H1 (cell line): ENCODE measurements around the gene AREG.

ENCODE experiments used
- CHD2 ChIP-seq: IDR thresholded peaks from 2 replicates; pipeline ENCODE4 v1.6.1; 2012; ENCODE audit warnings: low read length, improper control_type of control experiment
- EGR1 ChIP-seq: IDR thresholded peaks from 2 replicates; pipeline ENCODE4 v1.6.1; 2011; ENCODE audit warnings: low read depth, low read length, borderline replicate concordance
- EP300 ChIP-seq, 2 experiments: IDR thresholded peaks; 1 replicate in 1 of 2; 2 replicates in 1 of 2; pipeline ENCODE4 v1.6.1; 2011 to 2012; ENCODE audit warnings: low read depth in 2 of 2, low read length in 2 of 2, mild to moderate bottlenecking in 2 of 2, borderline replicate concordance in 1 of 2, inconsistent platforms in 1 of 2, moderate library complexity in 1 of 2
- HDAC2 ChIP-seq, 2 experiments: fragments of 300-600 bp in 1 of 2; sonication (generic) in 1 of 2; IDR thresholded peaks; 2 replicates each; pipeline ENCODE4 v1.6.1; 2011 to 2012; ENCODE audit warnings: low read depth in 2 of 2, low read length in 2 of 2, mild to moderate bottlenecking in 2 of 2, moderate library complexity in 2 of 2, borderline replicate concordance in 1 of 2, inconsistent platforms in 1 of 2
- JUN ChIP-seq: IDR thresholded peaks from 2 replicates; pipeline ENCODE4 v1.6.1; 2011; ENCODE audit warnings: low read depth, mild to moderate bottlenecking, improper control_type of control experiment, low read length
- JUND ChIP-seq: IDR thresholded peaks from 2 replicates; pipeline ENCODE4 v1.6.1; 2011; ENCODE audit warnings: mild to moderate bottlenecking, improper control_type of control experiment, low read length
- POLR2AphosphoS5 ChIP-seq: IDR thresholded peaks from 2 replicates; pipeline ENCODE4 v1.6.1; 2011; ENCODE audit warnings: low read depth, low read length
- RAD21 ChIP-seq, 2 experiments: IDR thresholded peaks in 1 of 2; conservative IDR thresholded peaks in 1 of 2; 2 replicates each; pipeline ENCODE4 v1.6.1; 2011; ENCODE audit warnings: low read depth in 2 of 2, low read length in 2 of 2, improper control_type of control experiment in 1 of 2, inconsistent platforms in 1 of 2, mild to moderate bottlenecking in 1 of 2, moderate library complexity in 1 of 2
- RFX5 ChIP-seq: IDR thresholded peaks from 2 replicates; pipeline ENCODE4 v1.6.1; 2011; ENCODE audit warnings: low read depth, low read length, improper control_type of control experiment, borderline replicate concordance
- RNF2 ChIP-seq: fragments of 200-900, 300-1000 bp; sonication (generic); IDR thresholded peaks from 2 replicates; pipeline ENCODE4 v1.7.1; 2016; ENCODE audit warnings: borderline replicate concordance, low read depth, mild to moderate bottlenecking, antibody characterized with exemption, low read length; ENCODE audit not compliant: poor library complexity, severe bottlenecking; ENCODE audit errors: missing control alignments
- SUZ12 ChIP-seq: fragments of 200-600 bp; sonication (generic); IDR thresholded peaks from 2 replicates; pipeline ENCODE4 v1.6.1; 2012; ENCODE audit warnings: mild to moderate bottlenecking, inconsistent platforms, low read length, moderate library complexity, mixed read lengths
- TF ChIP-seq, protein P1 (sequence below): IDR thresholded peaks from 2 replicates; pipeline ENCODE4 v1.6.1; 2012; ENCODE audit warnings: inconsistent platforms
- TF ChIP-seq, protein P2 (sequence below), 3 experiments: IDR thresholded peaks; 1 replicate in 2 of 3; 2 replicates in 1 of 3; pipeline versions ENCODE4 v1.5.1 to v1.6.1; 2011; ENCODE audit warnings: low read length in 3 of 3, mild to moderate bottlenecking in 3 of 3, inconsistent platforms in 2 of 3, low read depth in 1 of 3, moderate library complexity in 1 of 3; ENCODE audit not compliant: insufficient read depth in 1 of 3; ENCODE audit errors: control extremely low read depth in 1 of 3
- TF ChIP-seq, protein P3 (sequence below): IDR thresholded peaks from 2 replicates; pipeline ENCODE4 v1.6.1; 2012; ENCODE audit warnings: inconsistent platforms

DNA sequence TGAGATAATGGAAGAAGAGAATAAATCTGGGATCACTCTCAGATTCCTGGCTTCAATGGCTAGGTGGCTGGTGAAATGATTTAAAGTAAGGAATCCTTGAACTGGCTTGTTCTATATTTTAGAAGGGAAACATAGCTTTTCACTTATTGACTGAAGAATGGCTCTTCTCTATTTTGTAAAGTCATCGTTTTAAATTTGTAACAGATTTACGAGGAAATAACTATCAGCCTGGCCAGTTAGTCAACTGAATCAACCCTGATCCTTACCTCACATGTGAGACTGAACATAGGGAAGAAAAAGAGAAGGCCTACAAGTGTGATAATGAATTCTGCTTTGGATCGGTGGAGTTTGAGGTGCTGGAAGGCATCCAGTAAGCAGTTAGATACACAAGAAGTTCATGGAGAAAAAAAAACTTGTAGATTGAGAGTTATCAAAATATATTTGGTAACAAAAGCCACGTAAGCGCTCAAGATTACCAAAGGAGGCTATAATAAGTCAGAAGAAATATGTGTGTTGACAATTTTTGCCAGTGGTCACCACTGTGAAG lies 12.0 kb downstream of the AREG start:
- TF ChIP-seq RNF2 (no peak), RFX5 (no peak), JUN (no peak), HDAC2 (IDR thresholded peaks at IDR 0.05; ENCODE audit: borderline replicate concordance in 1 of 2, low read depth in 2 of 2, low read length in 2 of 2) (no peak), EGR1 (no peak), POLR2AphosphoS5 (no peak), SUZ12 (no peak), JUND (no peak), RAD21 (IDR thresholded peaks at IDR 0.05 in 1 of 2, conservative IDR thresholded peaks at IDR 0.05 in 1 of 2; ENCODE audit: low read depth in 2 of 2, low read length in 2 of 2) (no peak), CHD2 (no peak), EP300 (IDR thresholded peaks at IDR 0.05; ENCODE audit: borderline replicate concordance in 1 of 2, low read depth in 2 of 2, low read length in 2 of 2) (no peak)
- TF ChIP-seq, protein P1, sequence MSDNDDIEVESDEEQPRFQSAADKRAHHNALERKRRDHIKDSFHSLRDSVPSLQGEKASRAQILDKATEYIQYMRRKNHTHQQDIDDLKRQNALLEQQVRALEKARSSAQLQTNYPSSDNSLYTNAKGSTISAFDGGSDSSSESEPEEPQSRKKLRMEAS: no peak
- TF ChIP-seq, protein P2, sequence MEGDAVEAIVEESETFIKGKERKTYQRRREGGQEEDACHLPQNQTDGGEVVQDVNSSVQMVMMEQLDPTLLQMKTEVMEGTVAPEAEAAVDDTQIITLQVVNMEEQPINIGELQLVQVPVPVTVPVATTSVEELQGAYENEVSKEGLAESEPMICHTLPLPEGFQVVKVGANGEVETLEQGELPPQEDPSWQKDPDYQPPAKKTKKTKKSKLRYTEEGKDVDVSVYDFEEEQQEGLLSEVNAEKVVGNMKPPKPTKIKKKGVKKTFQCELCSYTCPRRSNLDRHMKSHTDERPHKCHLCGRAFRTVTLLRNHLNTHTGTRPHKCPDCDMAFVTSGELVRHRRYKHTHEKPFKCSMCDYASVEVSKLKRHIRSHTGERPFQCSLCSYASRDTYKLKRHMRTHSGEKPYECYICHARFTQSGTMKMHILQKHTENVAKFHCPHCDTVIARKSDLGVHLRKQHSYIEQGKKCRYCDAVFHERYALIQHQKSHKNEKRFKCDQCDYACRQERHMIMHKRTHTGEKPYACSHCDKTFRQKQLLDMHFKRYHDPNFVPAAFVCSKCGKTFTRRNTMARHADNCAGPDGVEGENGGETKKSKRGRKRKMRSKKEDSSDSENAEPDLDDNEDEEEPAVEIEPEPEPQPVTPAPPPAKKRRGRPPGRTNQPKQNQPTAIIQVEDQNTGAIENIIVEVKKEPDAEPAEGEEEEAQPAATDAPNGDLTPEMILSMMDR (IDR thresholded peaks at IDR 0.05; ENCODE audit: control extremely low read depth in 1 of 3, insufficient read depth in 1 of 3, low read depth in 1 of 3, low read length in 3 of 3): no peak
- TF ChIP-seq, protein P3, sequence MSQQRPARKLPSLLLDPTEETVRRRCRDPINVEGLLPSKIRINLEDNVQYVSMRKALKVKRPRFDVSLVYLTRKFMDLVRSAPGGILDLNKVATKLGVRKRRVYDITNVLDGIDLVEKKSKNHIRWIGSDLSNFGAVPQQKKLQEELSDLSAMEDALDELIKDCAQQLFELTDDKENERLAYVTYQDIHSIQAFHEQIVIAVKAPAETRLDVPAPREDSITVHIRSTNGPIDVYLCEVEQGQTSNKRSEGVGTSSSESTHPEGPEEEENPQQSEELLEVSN: no peak
